AG04450 (cell line): ENCODE data around the gene PARP9. TPM values are rescaled to one million over a fixed set of nuclear protein-coding genes. Genes with fewer than 3 reads are reported as not detected.

ENCODE experiments used
- CTCF ChIA-PET: fragments of 300-600, 350-600 bp; formaldehyde crosslinking; extraction: SDS; loops from one replicate; lab custom pipeline; 2022; ENCODE audit warnings: antibody characterized with exemption, inconsistent platforms; lab: Charles Lee
- POLR2A ChIA-PET: fragments of 350-600 bp; formaldehyde crosslinking; extraction: SDS; loops from one replicate; lab custom pipeline; 2021; ENCODE audit warnings: antibody characterized with exemption, inconsistent platforms; lab: Yijun Ruan, JAX
- DNase-seq: peaks from one replicate; pipeline ENCODE4 v3.0.0-alpha.2; 2011; ENCODE audit warnings: low read depth, low spot score
- H3K27ac ChIP-seq: one replicate; pipeline ENCODE4 v1.5.1; 2012; ENCODE audit warnings: low read depth, low read length, control low read depth
- H3K27me3 ChIP-seq: one replicate; pipeline ENCODE4 v1.6.0; 2012; ENCODE audit warnings: low read length; ENCODE audit not compliant: control insufficient read depth, insufficient read depth
- H3K4me3 ChIP-seq: 2 replicates; pipeline ENCODE4 v1.5.1; 2011; ENCODE audit warnings: mild to moderate bottlenecking, low read depth, low read length, control low read depth
- H3K9me3 ChIP-seq: 2 replicates; pipeline ENCODE4 v1.5.1; 2012; ENCODE audit warnings: low read length; ENCODE audit not compliant: control insufficient read depth, insufficient read depth
- polyA minus RNA-seq: library from RNA; depleted of rRNA, polyadenylated mRNA; stranded (reverse); fragments of >200 nt; gene quantifications from 2 replicates; pipeline ENCODE4 v1.2.3, GENCODE V29; 2011; rRNA and poly(A)+ RNA removed
- polyA plus RNA-seq: library from polyadenylated mRNA; depleted of rRNA; stranded (reverse); fragments of >200 nt; gene quantifications from 2 replicates; pipeline ENCODE4 v1.2.3, GENCODE V29; 2011; rRNA removed
- TF ChIP-seq, protein P1 (sequence below): IDR thresholded peaks from 2 replicates; pipeline ENCODE4 v1.5.1; 2011; ENCODE audit warnings: low read depth, low read length, control low read depth, inconsistent platforms

PARP9 gene
- 18.9 and 24.4 TPM in 2 replicates for polyA plus RNA-seq
- polyA minus RNA-seq = 9.9 and 14.0 TPM in 2 replicates

- H3K9me3 ChIP-seq = no peaks in the 10 kb centered on the region
- no peaks in the 10 kb centered on the region for H3K27me3 ChIP-seq
- peak within 1 kb of the TSS; percentile 82 for H3K4me3 ChIP-seq
- TF ChIP-seq, protein P1, sequence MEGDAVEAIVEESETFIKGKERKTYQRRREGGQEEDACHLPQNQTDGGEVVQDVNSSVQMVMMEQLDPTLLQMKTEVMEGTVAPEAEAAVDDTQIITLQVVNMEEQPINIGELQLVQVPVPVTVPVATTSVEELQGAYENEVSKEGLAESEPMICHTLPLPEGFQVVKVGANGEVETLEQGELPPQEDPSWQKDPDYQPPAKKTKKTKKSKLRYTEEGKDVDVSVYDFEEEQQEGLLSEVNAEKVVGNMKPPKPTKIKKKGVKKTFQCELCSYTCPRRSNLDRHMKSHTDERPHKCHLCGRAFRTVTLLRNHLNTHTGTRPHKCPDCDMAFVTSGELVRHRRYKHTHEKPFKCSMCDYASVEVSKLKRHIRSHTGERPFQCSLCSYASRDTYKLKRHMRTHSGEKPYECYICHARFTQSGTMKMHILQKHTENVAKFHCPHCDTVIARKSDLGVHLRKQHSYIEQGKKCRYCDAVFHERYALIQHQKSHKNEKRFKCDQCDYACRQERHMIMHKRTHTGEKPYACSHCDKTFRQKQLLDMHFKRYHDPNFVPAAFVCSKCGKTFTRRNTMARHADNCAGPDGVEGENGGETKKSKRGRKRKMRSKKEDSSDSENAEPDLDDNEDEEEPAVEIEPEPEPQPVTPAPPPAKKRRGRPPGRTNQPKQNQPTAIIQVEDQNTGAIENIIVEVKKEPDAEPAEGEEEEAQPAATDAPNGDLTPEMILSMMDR = no peak
- CTCF ChIA-PET = interaction anchor here (0.5 to 4.8 kb wide), 3 partner anchors 115 to 463 kb away, joined by 3 to 24 read pairs (median 3); partner anchors contain the start of genes FAM162A and SEMA5B
- POLR2A ChIA-PET = interaction anchor here (1.0 kb wide), 1 partner anchor 115 kb away, joined by 4 read pairs; no protein-coding TSS in a partner anchor
- DNase-seq = no peak
- H3K27ac ChIP-seq = peak within 1 kb of the TSS; percentile 73
Observed at GRCh38 chr3:122564155-122564912, at the start of gene PARP9, which contains the start of gene DTX3L. Gene PARP9 (minus strand): TSS chr3:122564300. CDS start chr3:122559620, 4,680 bp downstream. Gene DTX3L (plus strand): TSS chr3:122564338. CDS start chr3:122564427, 89 bp downstream.

DNA sequence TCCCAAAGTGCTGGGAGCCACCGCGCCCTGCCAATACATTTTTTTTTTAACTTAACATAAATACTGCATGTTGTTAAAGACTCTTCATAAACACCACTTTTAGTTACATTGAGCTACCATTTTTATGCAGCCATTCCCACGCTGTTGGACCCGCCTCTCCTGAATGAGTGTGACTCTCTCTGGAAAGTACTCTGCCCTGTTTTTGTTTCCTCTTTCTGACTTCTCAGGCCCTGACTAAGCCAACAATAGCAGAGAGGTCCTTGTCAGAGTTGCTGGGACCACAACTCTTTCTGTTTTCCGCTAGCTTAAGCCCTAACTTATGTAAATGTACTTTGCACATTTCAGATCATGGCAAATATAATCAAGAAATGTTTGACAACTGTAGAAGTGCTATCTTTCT lies 48.6 kb upstream of the PARP9 start:
- no peak overlapping the region for H3K27ac ChIP-seq
- TF ChIP-seq, protein P1 = no peak
- H3K27me3 ChIP-seq = peaks cover 6% of the 10 kb centered on the region
- ChIA-PET POLR2A (no interaction called here), CTCF (no interaction called here)
- H3K9me3 ChIP-seq = peaks cover 6% of the 10 kb centered on the region
- H3K4me3 ChIP-seq = no peak overlapping the region
- no peak for DNase-seq

DNA sequence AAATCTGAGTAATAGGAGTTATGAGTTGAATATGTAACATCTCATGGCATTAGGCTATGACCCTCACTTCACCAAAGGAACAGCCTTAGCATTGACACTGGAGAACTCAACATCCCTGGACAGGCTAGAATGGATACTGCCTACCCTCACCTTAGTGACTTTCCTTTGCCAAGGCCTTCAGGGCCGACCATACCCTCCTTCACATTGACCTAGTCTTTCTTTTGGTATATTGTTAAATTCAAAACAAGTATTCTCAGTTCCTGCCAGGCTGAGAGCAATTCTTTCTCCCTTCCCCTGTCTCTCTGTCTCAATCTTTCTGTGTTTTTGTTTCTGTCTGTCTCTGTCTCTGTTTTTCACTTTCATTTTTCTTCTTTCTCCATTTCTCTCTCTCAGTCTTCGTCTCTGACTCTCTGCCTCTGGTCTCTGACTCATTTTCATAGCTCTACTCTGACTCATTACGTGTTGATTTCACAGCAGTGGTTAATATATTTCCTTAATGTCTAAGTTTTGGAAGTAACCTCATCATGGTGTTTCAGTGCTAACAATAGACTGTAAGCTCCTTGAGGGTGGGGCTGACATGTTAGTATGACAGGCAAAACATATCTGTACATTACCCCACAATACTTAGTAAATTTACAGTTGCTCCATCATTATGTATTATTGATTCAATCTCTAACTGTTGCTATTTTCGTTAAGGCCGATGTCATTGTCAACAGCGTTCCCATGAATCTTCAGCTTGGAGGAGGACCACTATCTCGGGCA lies 45.9 kb upstream of the PARP9 start:
- TF ChIP-seq, protein P1 = no peak
- POLR2A ChIA-PET = no interaction called here

DNA sequence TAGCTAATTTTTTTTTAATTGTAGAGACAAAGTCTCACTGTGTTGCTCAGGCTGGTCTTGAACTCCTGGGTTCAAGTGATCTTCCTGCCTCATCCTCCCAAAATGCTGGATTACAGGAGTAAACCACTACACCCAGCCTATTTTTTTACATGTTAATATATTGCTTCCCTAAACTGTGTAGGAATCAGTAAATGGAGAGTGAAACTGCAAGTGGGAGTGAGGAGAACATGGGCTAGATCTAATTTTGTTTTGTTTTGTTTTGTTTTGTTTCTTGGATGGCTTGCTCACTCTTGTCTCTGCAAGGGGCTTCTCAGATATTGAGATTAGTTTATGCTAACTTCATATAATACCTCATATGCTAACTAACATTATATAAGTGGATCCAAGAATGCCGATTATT lies 44.8 kb upstream of the PARP9 start:
- TF ChIP-seq, protein P1 = no peak
- Histone ChIP-seq H3K27me3 (no peaks in the 10 kb centered on the region), H3K4me3 (no peak overlapping the region), H3K27ac (no peak overlapping the region), H3K9me3 (peaks cover 6% of the 10 kb centered on the region)
- CTCF ChIA-PET = no interaction called here
- DNase-seq = no peak
- POLR2A ChIA-PET = no interaction called here

More for the DNA sequence above, 45.9 kb upstream of the PARP9 start:
- Histone ChIP-seq H3K27ac (peak overlapping the region; percentile 90), H3K4me3 (0 out of 2 replicates have a peak overlapping the region, but pooled peaks have one; percentile 17), H3K9me3 (peaks cover 6% of the 10 kb centered on the region), H3K27me3 (no peaks in the 10 kb centered on the region)
- peak; percentile 54 for DNase-seq
- CTCF ChIA-PET = interaction anchor here (0.6 kb wide), 1 partner anchor 217 kb away, joined by 3 read pairs; no protein-coding TSS in a partner anchor
